Mammary epithelial cell (primary cell): Measurements from ENCODE around the gene LRFN5.

Source experiments
- CTCF ChIP-seq, 2 donors: IDR thresholded peaks in 1 of 2; conservative IDR thresholded peaks in 1 of 2; 2 replicates each; pipeline ENCODE4 v1.5.1; 2011 to 2012; ENCODE audit warnings: inconsistent platforms in 2 of 2, low read length in 2 of 2, mild to moderate bottlenecking in 2 of 2, control low read depth in 1 of 2, low read depth in 1 of 2; ENCODE audit not compliant: insufficient read depth in 1 of 2; ENCODE audit errors: extremely low read depth in 1 of 2
- EZH2 ChIP-seq: IDR thresholded peaks from 2 replicates; pipeline ENCODE4 v1.6.1; 2012; ENCODE audit warnings: low read length, inconsistent platforms, borderline replicate concordance

GRCh38 chr14:41644606-41645005, 37.9 kb downstream of the LRFN5 start:
- no peak for TF ChIP-seq CTCF (conservative IDR thresholded peaks at IDR 0.05 in 1 of 2, IDR thresholded peaks at IDR 0.05 in 1 of 2; ENCODE audit: extremely low read depth in 1 of 2, insufficient read depth in 1 of 2, low read depth in 1 of 2, low read length in 2 of 2)
- TF ChIP-seq EZH2 = no peak
